Measurements from ENCODE around the gene SCFD1. TPM values are rescaled to one million over a fixed set of nuclear protein-coding genes. Genes with fewer than 3 reads are reported as not detected.

Gene SCFD1
- total and polyA plus RNA-seq, 10 donors: 45.7 to 105 (median 74.4) TPM

DNA sequence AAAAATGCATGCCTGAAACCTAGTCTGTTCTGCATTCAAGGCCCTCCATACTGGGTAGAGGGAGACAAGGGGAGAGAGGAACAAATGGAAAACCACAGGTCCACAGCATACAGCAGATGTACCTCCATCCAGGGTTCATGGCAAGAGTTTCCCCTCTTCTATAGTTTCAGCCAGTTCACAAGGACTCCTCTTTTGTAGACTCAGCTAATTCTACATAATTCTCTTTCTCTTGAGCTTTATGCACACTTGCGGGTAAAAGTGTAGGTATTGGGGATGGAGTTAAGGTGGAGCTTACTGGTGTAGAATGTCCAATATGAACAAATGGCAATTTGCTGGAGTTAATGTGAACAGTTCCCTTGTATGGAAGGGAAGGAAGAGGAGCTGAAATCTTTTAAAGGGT is 39.7 kb upstream of the SCFD1 start:
- H3K27ac ChIP-seq: no peak overlapping the region
- H3K4me1 ChIP-seq: peaks cover 0 to 4% (median 0%) of the 10 kb centered on the region in 6 donors
- peaks cover 0 to 50% (median under 1%) of the 10 kb centered on the region in 6 donors for H3K36me3 ChIP-seq
- peaks cover 0 to 19% (median 12%) of the 10 kb centered on the region in 8 donors for H3K9me3 ChIP-seq
- no peak overlapping the region for H3K4me3 ChIP-seq
- WGBS, 5 donors: 92 to 100% (median 100%) methylated on average over 1 of the region's 1 CpG
- intact Hi-C loops (cut with DNase I; ENCODE audit: low total_unique reads): no loop called here
- H3K27me3 ChIP-seq (replicated peaks in 1 of 7): no peaks in the 10 kb centered on the region
- DNase-seq: no peak
- TF ChIP-seq POLR2AphosphoS5 (IDR thresholded peaks at IDR 0.05): no peak
- no peak for TF ChIP-seq POLR2A (IDR thresholded peaks at IDR 0.05)
- TF ChIP-seq, protein P1, sequence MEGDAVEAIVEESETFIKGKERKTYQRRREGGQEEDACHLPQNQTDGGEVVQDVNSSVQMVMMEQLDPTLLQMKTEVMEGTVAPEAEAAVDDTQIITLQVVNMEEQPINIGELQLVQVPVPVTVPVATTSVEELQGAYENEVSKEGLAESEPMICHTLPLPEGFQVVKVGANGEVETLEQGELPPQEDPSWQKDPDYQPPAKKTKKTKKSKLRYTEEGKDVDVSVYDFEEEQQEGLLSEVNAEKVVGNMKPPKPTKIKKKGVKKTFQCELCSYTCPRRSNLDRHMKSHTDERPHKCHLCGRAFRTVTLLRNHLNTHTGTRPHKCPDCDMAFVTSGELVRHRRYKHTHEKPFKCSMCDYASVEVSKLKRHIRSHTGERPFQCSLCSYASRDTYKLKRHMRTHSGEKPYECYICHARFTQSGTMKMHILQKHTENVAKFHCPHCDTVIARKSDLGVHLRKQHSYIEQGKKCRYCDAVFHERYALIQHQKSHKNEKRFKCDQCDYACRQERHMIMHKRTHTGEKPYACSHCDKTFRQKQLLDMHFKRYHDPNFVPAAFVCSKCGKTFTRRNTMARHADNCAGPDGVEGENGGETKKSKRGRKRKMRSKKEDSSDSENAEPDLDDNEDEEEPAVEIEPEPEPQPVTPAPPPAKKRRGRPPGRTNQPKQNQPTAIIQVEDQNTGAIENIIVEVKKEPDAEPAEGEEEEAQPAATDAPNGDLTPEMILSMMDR (IDR thresholded peaks at IDR 0.05 in 8 of 11, conservative IDR thresholded peaks at IDR 0.05 in 3 of 11): no peak

DNA sequence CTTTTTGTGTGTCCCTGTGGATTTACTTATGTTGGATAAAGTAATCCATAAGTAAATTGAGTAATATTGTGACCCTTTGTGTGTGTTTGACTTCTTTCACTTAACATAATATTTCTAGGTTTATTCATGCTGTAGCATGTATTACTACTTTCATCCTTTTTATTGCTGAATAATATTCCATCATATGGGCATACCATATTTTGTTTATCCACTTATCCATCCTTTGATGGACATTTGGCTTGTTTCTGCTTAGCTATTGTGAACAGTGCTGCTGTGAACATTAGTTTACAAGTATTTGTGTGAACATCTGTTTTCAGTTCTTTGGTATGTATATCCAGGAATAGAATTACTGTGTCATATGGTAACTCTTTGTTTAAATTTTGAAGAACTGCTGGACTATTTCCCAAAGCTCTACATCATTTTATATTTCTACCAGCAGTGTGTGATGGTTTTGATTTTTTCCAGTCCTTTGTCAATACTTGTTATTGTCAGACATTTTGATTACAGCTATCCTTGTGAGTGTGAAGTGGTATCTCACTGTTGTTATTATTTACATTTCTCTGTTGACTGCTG is 38.0 kb upstream of the SCFD1 start:
- Histone ChIP-seq H3K27ac (no peak overlapping the region), H3K4me3 (no peak overlapping the region), H3K36me3 (peaks cover 0 to 59% (median 3%) of the 10 kb centered on the region in 6 donors), H3K9me3 (peaks cover 0 to 19% (median 12%) of the 10 kb centered on the region in 8 donors), H3K27me3 (replicated peaks in 1 of 7) (no peaks in the 10 kb centered on the region), H3K4me1 (peaks cover 0 to 4% (median 0%) of the 10 kb centered on the region in 6 donors)
- TF ChIP-seq, protein P1 (IDR thresholded peaks at IDR 0.05 in 8 of 11, conservative IDR thresholded peaks at IDR 0.05 in 3 of 11): no peak
- TF ChIP-seq POLR2AphosphoS5 (IDR thresholded peaks at IDR 0.05): no peak
- no peak for TF ChIP-seq POLR2A (IDR thresholded peaks at IDR 0.05)
- intact Hi-C loops (cut with DNase I; ENCODE audit: low total_unique reads): no loop called here
- no peak for DNase-seq

DNA sequence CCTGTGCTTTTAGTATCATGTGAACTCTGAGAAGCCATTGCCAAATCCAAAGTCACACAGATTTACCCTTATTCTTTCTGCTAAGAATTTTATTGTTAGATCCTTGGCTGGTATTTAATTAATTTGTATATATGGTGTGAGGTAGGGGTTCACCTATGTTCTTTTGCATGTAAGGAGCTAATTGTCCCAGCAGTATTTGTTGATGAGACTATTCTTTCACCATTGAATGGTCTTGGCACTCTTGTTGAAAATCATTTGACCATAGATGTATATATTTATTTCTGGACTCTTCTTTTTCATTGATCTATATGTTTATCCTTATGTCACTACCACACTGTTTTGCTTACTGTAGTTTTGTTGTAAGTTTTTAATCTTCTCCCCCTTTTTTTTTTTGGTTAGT is 36.9 kb upstream of the SCFD1 start:
- no peak for DNase-seq
- Histone ChIP-seq H3K27ac (no peak overlapping the region), H3K9me3 (peaks cover 0 to 19% (median 12%) of the 10 kb centered on the region in 8 donors), H3K36me3 (peaks cover 0 to 70% (median 11%) of the 10 kb centered on the region in 6 donors), H3K27me3 (replicated peaks in 1 of 7) (no peaks in the 10 kb centered on the region), H3K4me3 (no peak overlapping the region), H3K4me1 (peaks cover 0 to 4% (median 0%) of the 10 kb centered on the region in 6 donors)
- TF ChIP-seq, protein P1 (IDR thresholded peaks at IDR 0.05 in 8 of 11, conservative IDR thresholded peaks at IDR 0.05 in 3 of 11): no peak
- no peak for TF ChIP-seq POLR2A (IDR thresholded peaks at IDR 0.05)
- TF ChIP-seq POLR2AphosphoS5 (IDR thresholded peaks at IDR 0.05): no peak
- intact Hi-C loops (cut with DNase I; ENCODE audit: low total_unique reads): no loop called here

DNA sequence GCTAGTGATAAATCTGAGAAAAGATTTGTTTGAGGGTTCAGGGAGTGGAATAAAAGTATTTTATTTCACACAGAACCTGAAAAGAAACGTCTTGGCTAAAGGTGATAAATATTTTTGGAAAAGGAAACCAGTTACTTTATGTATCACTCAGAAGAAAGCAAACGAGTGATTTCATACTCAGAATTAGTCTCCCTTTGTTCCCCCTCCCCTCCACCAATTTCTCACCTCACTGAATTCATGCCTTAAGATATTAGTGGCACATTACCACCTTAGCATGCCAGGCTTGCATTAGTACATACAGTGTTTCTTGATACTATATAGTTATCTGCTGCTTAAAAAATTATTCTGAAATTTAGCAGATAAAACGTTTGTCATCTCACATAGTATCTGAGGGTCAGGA is 35.0 kb upstream of the SCFD1 start:
- WGBS, 5 donors: 68 to 82% (median 78%) methylated on average over 3 of the region's 3 CpGs
- Histone ChIP-seq H3K9me3 (peaks cover 0 to 19% (median 12%) of the 10 kb centered on the region in 8 donors), H3K4me3 (no peak overlapping the region), H3K4me1 (no peaks in the 10 kb centered on the region), H3K27ac (no peak overlapping the region), H3K27me3 (replicated peaks in 1 of 7) (no peaks in the 10 kb centered on the region), H3K36me3 (peaks cover 0 to 79% (median 19%) of the 10 kb centered on the region in 6 donors)
- no peak for DNase-seq
- TF ChIP-seq, protein P1 (IDR thresholded peaks at IDR 0.05 in 8 of 11, conservative IDR thresholded peaks at IDR 0.05 in 3 of 11): no peak
- no peak for TF ChIP-seq POLR2A (IDR thresholded peaks at IDR 0.05)
- intact Hi-C loops (cut with DNase I; ENCODE audit: low total_unique reads): no loop called here

All from spleen (tissue), 11 donors.